NB4 (cell line): ENCODE results near the gene HSD17B1.

Source experiments
- POLR2A ChIP-seq: IDR thresholded peaks from 2 replicates; pipeline ENCODE4 v1.6.1; 2011; ENCODE audit warnings: mild to moderate bottlenecking; ENCODE audit not compliant: insufficient read length; ENCODE audit errors: extremely low read depth
- TF ChIP-seq, protein P1 (sequence below): IDR thresholded peaks from 2 replicates; pipeline ENCODE4 v1.6.1; 2011; ENCODE audit warnings: low read depth, low read length

DNA sequence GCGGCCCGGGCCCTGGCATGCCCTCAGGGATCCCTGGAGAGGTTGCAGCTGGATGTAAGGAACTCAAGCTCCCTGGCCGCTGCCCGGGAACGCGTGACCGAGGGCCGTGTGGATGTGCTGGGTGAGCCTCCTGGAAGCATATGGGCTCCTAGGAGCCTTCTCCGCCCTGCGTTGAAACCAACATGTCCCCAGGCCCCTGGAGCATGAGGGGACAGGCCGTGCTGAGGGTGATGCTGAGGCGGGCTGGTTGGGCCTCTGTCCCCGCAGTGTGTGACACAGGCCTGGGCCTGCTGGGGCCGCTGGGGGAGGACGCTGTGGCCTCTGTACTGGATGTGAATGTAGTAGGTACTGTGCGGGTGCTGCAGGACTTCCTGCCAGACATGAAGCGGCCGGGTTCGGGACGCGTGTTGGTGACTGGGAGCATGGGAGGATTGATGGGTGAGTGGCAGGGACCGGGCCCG is 5.7 kb upstream of the HSD17B1 start:
- no peak for TF ChIP-seq POLR2A
- TF ChIP-seq, protein P1, sequence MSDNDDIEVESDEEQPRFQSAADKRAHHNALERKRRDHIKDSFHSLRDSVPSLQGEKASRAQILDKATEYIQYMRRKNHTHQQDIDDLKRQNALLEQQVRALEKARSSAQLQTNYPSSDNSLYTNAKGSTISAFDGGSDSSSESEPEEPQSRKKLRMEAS = no peak
